ENCODE results near the gene SMPD3.

GRCh38 chr16:68396481-68396880, 51.8 kb downstream of the SMPD3 start:
- TF ChIP-seq CTCF (IDR thresholded peaks at IDR 0.05; ENCODE audit: insufficient read depth, low read length) (peak; percentile 38), POLR2AphosphoS5 (IDR thresholded peaks at IDR 0.05; ENCODE audit: low read depth) (no peak), REST (IDR thresholded peaks at IDR 0.05; ENCODE audit: insufficient replicate concordance, low read depth) (no peak), GABPA (IDR thresholded peaks at IDR 0.05; ENCODE audit: low read depth) (no peak)

All from HL-60 (cell line).